Common myeloid progenitor, CD34-positive (primary cell): Measurements from ENCODE around the gene DDX54.
"Not testable (repeated sequence)": the region's sequence is repeated elsewhere in the genome, so short reads cannot be mapped to it uniquely, and the experiment has no call there.

ENCODE experiments used
- CTCF ChIA-PET: fragments of 350-600 bp; sonication (Branson Sonifier 250); formaldehyde crosslinking; loops from one replicate; lab custom pipeline; 2021; ENCODE audit warnings: antibody characterized with exemption; lab: Charles Lee
- POLR2A ChIA-PET: fragments of 350-600 bp; sonication (Branson Sonifier 250); formaldehyde crosslinking; loops from one replicate; lab custom pipeline; 2021; ENCODE audit warnings: antibody characterized with exemption; lab: Charles Lee
- DNase-seq, 3 donors: peaks; one replicate each; pipeline versions ENCODE4 v3.0.0 to v3.0.0-alpha.2; 2013
- H3K27ac ChIP-seq, 2 experiments: 1 replicate in 1 of 2; 2 replicates in 1 of 2; pipeline ENCODE4 v1.7.0; 2013; ENCODE audit warnings: inconsistent platforms in 2 of 2, low read length in 2 of 2, mild to moderate bottlenecking in 2 of 2, low read depth in 1 of 2, moderate library complexity in 1 of 2; ENCODE audit not compliant: severe bottlenecking in 2 of 2, insufficient read depth in 1 of 2, poor library complexity in 1 of 2
- H3K27me3 ChIP-seq, 5 experiments: replicated peaks in 2 of 5; 1 replicate in 3 of 5; 2 replicates in 2 of 5; pipeline versions ENCODE4 v1.6.1 to v1.7.0; 2013; ENCODE audit warnings: low read length in 4 of 5, mild to moderate bottlenecking in 2 of 5, moderate library complexity in 2 of 5, inconsistent platforms in 1 of 5; ENCODE audit not compliant: insufficient read depth in 5 of 5, control insufficient read depth in 4 of 5
- H3K36me3 ChIP-seq, 4 experiments: 1 replicate in 2 of 4; 2 replicates in 2 of 4; pipeline versions ENCODE4 v1.6.1 to v1.7.0; 2013; ENCODE audit warnings: low read length in 3 of 4, control low read depth in 1 of 4, mild to moderate bottlenecking in 1 of 4; ENCODE audit not compliant: control insufficient read depth in 4 of 4, insufficient read depth in 4 of 4
- H3K4me1 ChIP-seq, 4 experiments: 1 replicate in 3 of 4; 2 replicates in 1 of 4; pipeline versions ENCODE4 v1.6.1 to v1.7.1; 2013; ENCODE audit warnings: low read length in 3 of 4, mild to moderate bottlenecking in 3 of 4, control low read depth in 1 of 4, inconsistent platforms in 1 of 4, moderate library complexity in 1 of 4; ENCODE audit not compliant: control insufficient read depth in 4 of 4, insufficient read depth in 4 of 4; ENCODE audit errors: control extremely low read depth in 1 of 4
- H3K4me3 ChIP-seq, 7 experiments: 1 replicate in 4 of 7; 2 replicates in 3 of 7; pipeline versions ENCODE4 v1.5.1 to v1.7.0; 2013; ENCODE audit warnings: mild to moderate bottlenecking in 7 of 7, low read length in 6 of 7, moderate library complexity in 6 of 7, inconsistent platforms in 2 of 7, low read depth in 2 of 7, control low read depth in 1 of 7; ENCODE audit not compliant: insufficient read depth in 4 of 7, control insufficient read depth in 1 of 7; ENCODE audit errors: extremely low read depth in 1 of 7
- H3K9me3 ChIP-seq, 5 experiments: 1 replicate in 4 of 5; 2 replicates in 1 of 5; pipeline versions ENCODE4 v1.6.1 to v1.7.1; 2013; ENCODE audit warnings: low read length in 4 of 5, mild to moderate bottlenecking in 2 of 5, inconsistent platforms in 1 of 5, low read depth in 1 of 5, moderate library complexity in 1 of 5; ENCODE audit not compliant: control insufficient read depth in 4 of 5, insufficient read depth in 2 of 5; ENCODE audit errors: control extremely low read depth in 1 of 5
- WGBS: methylation state at CpG from one replicate; pipeline ENCODE4 v1.1.5; 2013; ENCODE audit not compliant: insufficient coverage; 5-methylcytosine and 5-hydroxymethylcytosine counted together

DDX54 gene

GRCh38 chr12:113216027-113216426, 30.7 kb upstream of the DDX54 start:
- DNase-seq = no peak
- Histone ChIP-seq H3K4me3 (no peak overlapping the region), H3K36me3 (no peaks in the 10 kb centered on the region), H3K4me1 (peaks cover 0 to 28% (median 10%) of the 10 kb centered on the region in 4 experiments), H3K27me3 (peaks cover 0 to 3% (median 0%) of the 10 kb centered on the region in 5 experiments), H3K27ac (no peak overlapping the region), H3K9me3 (no peaks in the 10 kb centered on the region)
- POLR2A ChIA-PET = no interaction called here
- CTCF ChIA-PET = interaction anchor here (0.7 to 1.1 kb wide), 3 partner anchors 15 to 30 kb away, joined by 3 read pairs; no protein-coding TSS in a partner anchor
- 100% methylated on average over 2 of the region's 2 CpGs for WGBS

- Histone ChIP-seq H3K4me1 (peaks cover 0 to 32% (median 14%) of the 10 kb centered on the region in 4 experiments), H3K27me3 (peaks cover 0 to 3% (median 0%) of the 10 kb centered on the region in 5 experiments), H3K27ac (no peak overlapping the region), H3K9me3 (no peaks in the 10 kb centered on the region), H3K4me3 (no peak overlapping the region), H3K36me3 (no peaks in the 10 kb centered on the region)
- ChIA-PET CTCF (interaction anchor here (0.8 kb wide), 1 partner anchor 18 kb away, joined by 3 read pairs; no protein-coding TSS in a partner anchor), POLR2A (no interaction called here)
- 13% methylated on average over 1 of the region's 5 CpGs for WGBS
- DNase-seq = peak in 2 of 3 donors; percentile 46 to 56
Observed at GRCh38 chr12:113214895-113215400, 29.7 kb upstream of the DDX54 start.

DNA sequence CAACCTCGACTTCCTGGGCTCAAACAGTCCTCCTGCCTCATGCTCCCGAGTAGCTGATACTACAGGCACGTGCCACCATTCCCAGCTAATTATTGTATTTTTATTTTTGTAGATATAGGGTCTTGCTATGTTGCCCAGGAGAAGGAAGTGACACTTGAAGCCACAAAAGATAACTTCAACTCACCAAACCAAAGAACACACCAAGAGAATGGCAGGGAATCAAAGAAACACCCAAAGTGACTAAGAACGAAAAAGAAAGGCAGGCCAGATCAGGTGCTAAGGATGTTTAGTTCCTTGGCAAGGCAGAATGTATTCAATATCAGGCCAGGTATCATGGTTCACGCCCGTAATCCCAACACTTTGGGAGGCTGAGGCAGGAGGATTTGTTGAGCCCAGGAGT, 25.9 kb upstream of the DDX54 start:
- 100% methylated on average over 4 of the region's 6 CpGs for WGBS
- no peaks in the 10 kb centered on the region for H3K9me3 ChIP-seq
- no peak overlapping the region for H3K4me3 ChIP-seq
- peaks cover 0 to 3% (median 0%) of the 10 kb centered on the region in 5 experiments for H3K27me3 ChIP-seq
- POLR2A ChIA-PET = interaction anchor here (1.4 kb wide), 1 partner anchor 10 kb away, joined by 4 read pairs; the partner anchor contains the start of gene TPCN1
- DNase-seq = no peak
- CTCF ChIA-PET = interaction anchor here (0.6 to 2.6 kb wide), 8 partner anchors 12 to 242 kb away, joined by 3 to 8 read pairs (median 3); no protein-coding TSS in a partner anchor
- H3K4me1 ChIP-seq = peaks cover 12 to 68% (median 42%) of the 10 kb centered on the region in 4 experiments
- H3K27ac ChIP-seq = no peak overlapping the region
- H3K36me3 ChIP-seq = no peaks in the 10 kb centered on the region

DNA sequence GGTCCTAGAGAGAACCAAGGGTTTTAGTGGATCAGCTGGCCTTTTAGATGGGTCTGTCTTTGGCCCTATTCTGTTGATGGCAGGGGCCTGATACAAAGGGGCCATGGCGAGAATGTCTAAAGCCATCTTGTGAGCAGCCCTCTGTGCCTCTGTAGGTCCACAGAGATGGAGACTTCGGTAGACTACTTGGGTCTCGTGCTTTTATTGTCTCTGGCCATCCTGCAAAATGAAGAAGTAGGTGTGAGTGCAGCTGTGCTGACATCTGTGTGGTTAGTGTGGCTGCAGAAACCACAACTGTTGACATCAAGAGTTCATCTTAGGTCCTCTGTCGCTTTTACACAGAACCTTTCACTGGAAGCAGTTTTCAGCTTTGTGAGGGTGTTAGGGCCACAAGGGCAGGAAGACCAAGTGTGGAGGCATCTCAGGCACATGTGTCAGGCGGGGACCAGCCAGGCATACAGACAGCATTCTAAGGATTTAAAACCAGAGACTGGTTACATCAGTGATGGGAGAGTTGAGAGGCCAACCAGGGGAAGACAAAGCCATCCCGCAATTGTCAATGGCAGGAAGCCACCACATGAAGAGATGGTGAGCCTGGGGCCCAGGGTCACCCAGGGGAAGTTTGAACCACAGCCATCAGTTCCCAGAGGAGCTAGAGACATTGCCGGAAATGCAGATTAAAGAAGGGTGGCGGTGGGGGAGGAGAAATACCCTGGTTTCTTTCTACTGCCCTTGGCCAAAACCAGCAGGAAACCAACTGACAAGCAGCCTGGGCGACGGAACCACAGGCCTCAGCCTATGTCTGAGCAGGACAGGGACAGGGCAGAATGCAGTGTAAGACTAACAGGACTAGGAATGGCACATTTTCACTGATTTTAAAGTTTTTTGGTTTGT, 23.0 kb upstream of the DDX54 start:
- H3K36me3 ChIP-seq = no peaks in the 10 kb centered on the region
- peaks cover 16 to 64% (median 46%) of the 10 kb centered on the region in 4 experiments for H3K4me1 ChIP-seq
- H3K27me3 ChIP-seq = no peaks in the 10 kb centered on the region
- peak overlapping the region in 2 of 7 experiments; percentile 17 to 26 for H3K4me3 ChIP-seq
- POLR2A ChIA-PET = interaction anchor here (0.8 to 1.9 kb wide), 7 partner anchors 13 to 30 kb away, joined by 3 to 12 read pairs (median 7); partner anchors contain the start of gene TPCN1
- no peaks in the 10 kb centered on the region for H3K9me3 ChIP-seq
- CTCF ChIA-PET = interaction anchor here (1.0 to 3.0 kb wide), 6 partner anchors 9 to 24 kb away, joined by 3 to 19 read pairs (median 6); partner anchors contain the start of gene TPCN1
- WGBS = 0% methylated on average over 4 of the region's 10 CpGs
- peak overlapping the region; percentile 62 to 84 for H3K27ac ChIP-seq
- peak; percentile 90 to 98 (median 98) for DNase-seq

GRCh38 chr12:113207613-113208040, 22.3 kb upstream of the DDX54 start:
- no peaks in the 10 kb centered on the region for H3K27me3 ChIP-seq
- H3K4me1 ChIP-seq = peaks cover 16 to 64% (median 46%) of the 10 kb centered on the region in 4 experiments
- CTCF ChIA-PET = interaction anchor here (1.0 to 3.0 kb wide), 4 partner anchors 12 to 25 kb away, joined by 3 to 19 read pairs (median 10); partner anchors contain the start of gene TPCN1
- H3K9me3 ChIP-seq = no peaks in the 10 kb centered on the region
- 22% methylated on average over 4 of the region's 6 CpGs for WGBS
- H3K27ac ChIP-seq = peak overlapping the region; percentile 19 to 84
- POLR2A ChIA-PET = interaction anchor here (1.2 to 1.9 kb wide), 5 partner anchors 14 to 30 kb away, joined by 3 to 12 read pairs (median 9); partner anchors contain the start of gene TPCN1
- H3K36me3 ChIP-seq = no peaks in the 10 kb centered on the region
- DNase-seq = peak in 2 of 3 donors; percentile 63 to 71
- H3K4me3 ChIP-seq = peak overlapping the region in 1 of 7 experiments; percentile 17

DNA sequence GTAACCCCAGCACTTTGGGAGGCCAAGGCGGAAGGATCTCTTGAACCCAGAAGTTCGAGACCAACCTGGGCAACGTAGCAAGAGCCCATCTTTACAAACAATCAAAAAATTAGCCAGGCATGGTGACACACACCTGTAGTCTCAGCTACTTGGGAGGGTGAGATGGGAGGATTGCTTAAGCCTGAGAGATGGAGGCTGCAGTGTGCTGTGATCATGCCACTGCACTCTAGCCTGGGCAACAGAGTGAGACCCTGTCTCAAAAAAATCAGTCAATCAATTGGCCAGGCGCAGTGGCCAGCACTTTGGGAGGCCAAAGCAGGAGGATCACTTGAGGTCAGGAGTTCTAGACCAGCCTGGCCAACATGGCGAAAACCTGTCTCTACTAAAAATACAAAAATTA, 21.5 kb upstream of the DDX54 start:
- H3K4me3 ChIP-seq, H3K36me3 ChIP-seq, H3K27ac ChIP-seq, H3K9me3 ChIP-seq, H3K27me3 ChIP-seq, POLR2A ChIA-PET, DNase-seq: not testable (repeated sequence)
- H3K4me1 ChIP-seq = peaks cover 16 to 64% (median 46%) of the 10 kb centered on the region in 4 experiments
- 98% methylated on average over 4 of the region's 5 CpGs for WGBS
- CTCF ChIA-PET = interaction anchor here (1.0 to 3.0 kb wide), 2 partner anchors 15 to 29 kb away, joined by 3 to 19 read pairs; partner anchors contain the start of gene TPCN1
